A172 (cell line): ENCODE data around the gene CRHR2. TPM values are rescaled to one million over a fixed set of nuclear protein-coding genes. Genes with fewer than 3 reads are reported as not detected.

Source experiments
- DNase-seq: peaks from one replicate; pipeline ENCODE4 v3.0.0-alpha.2; 2015; ENCODE audit warnings: low spot score
- total RNA-seq: library from RNA; depleted of rRNA; stranded (reverse); fragments of >200 nt; shearing (Covaris generic); gene quantifications from 2 replicates; pipeline ENCODE4 v1.2.3, GENCODE V29; 2014

The CRHR2 gene
- total RNA-seq, 1 experiment from 2014 or later = not detected

GRCh38 chr7:30681815-30682211, 443 bp downstream of the CRHR2 start:
- DNase-seq = no peak

DNA sequence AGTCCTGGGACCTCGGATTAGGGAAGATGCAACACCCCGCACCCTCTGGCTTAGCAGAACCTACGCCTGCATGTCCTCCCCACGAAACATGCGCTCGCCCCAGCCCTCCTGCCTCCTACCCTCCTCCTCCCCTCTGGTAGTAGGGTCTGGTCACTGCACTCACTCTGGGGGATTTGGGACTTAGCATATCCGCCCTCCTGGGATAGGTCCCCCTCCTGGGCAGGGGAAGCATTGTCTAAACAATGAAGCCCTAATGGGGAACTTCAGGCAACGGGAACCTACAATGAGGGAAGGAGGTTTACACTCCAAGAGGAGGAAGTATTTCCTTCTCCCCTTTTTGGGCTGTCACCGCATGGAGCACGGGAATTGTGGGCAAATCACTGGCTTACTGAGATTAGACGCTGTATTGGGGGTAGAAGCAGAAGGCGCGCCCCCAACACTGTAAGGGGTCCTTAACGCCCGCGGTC, 892 bp downstream of the CRHR2 start:
- DNase-seq = no peak

DNA sequence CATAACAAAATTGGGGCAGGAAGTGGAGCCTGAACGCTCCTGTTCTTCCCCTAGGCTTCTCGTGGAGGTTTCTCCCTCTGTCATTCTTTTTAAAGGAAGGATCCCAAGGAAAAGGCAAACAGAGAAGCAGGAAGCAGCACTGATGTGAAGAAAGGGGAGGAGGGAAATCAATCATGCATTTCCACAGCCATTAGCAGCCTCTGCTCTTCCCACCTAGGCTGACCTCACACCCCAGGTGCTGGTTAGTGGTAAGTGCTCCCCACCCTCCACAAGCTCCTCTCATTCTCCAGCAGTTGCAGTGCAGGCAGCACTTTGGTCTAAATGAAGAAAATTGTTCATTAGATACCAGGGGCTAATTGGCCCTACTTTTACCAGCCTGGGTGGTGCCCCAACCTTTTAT, 2.6 kb downstream of the CRHR2 start:
- no peak for DNase-seq

DNA sequence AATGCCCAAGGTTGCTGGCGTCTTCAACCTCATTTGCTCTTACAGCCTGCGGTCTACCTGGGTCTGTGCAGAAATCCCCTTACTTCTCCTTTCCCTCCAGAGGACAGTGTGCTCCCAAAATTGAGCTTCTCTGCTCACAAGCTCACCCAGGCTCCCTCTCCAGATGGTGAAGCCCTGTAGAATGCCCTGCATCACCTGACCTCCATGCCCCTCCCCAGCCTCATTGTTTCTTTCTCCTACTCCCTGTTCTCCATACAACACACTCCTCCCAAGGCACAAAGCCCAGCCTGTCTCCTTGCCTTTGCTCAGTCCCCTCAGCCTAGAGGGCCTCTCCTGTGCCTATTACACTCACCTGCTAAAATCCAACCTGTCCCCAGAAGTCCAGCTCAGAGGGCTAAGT, 3.5 kb downstream of the CRHR2 start:
- DNase-seq = no peak

DNA sequence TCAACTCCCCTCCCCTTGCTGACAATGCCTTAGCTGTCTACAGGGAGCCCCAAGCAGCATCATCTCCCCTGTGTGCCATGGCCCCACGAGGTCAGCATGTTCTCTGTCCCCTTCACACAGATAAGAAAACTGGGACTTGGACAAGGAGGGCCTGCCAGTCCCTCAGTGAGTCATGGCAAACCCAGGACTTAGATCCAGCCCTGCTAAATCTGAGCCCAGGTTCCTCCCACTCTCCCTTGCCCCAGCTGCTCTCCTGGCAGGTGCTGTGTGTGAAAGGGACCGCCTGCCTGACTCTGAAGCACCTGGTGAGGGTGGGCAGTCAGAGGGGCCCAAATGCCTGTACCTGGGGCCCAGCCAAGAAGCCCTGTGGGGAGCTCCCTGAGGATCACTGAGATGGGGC, 7.4 kb downstream of the CRHR2 start:
- no peak for DNase-seq

GRCh38 chr7:30674420-30674819, 7.8 kb downstream of the CRHR2 start:
- DNase-seq = no peak

GRCh38 chr7:30671793-30672465, 10.3 kb downstream of the CRHR2 start:
- DNase-seq = peak; percentile 86

- DNase-seq = no peak
Observed at GRCh38 chr7:30668102-30668501, 14.2 kb downstream of the CRHR2 start.

GRCh38 chr7:30667172-30667571, 15.1 kb downstream of the CRHR2 start:
- DNase-seq = no peak

- no peak for DNase-seq
Observed at GRCh38 chr7:30665449-30665848, 16.8 kb downstream of the CRHR2 start.

- DNase-seq = no peak
Observed at GRCh38 chr7:30665043-30665442, 17.2 kb downstream of the CRHR2 start.

DNA sequence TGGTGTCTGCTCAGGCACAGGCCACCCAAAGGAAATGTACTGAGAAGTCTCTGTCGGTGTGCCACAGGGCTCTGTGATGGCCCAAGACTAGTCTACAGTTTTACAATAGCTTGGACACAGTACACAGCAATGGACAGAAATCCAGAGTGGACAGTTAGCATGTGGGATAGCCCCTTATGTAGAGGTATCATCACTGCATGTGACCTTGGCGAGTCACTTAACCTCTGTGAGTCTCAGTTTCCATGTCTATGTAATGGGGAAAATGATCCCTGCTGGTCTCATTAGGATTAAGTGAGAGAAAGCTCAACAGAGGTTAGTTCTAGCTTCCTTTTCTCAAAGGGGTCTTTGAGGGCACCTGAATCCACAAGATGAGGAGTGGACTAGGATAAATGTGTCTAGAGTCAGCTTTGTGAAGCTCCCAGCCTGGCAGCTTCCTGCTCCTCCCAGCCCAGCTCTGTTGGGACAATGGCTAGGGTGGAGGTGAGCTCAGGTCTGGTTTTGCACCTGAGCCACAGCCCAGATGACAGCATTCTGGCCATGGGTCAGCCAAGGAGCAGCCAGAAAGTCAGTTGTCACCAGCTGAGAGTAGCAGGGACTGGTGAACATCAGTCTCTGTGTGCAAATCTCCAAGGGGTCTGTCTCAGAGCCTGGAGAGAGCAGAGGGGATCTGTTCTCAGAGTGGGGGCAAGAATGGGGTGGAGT, 17.9 kb downstream of the CRHR2 start:
- no peak for DNase-seq

DNA sequence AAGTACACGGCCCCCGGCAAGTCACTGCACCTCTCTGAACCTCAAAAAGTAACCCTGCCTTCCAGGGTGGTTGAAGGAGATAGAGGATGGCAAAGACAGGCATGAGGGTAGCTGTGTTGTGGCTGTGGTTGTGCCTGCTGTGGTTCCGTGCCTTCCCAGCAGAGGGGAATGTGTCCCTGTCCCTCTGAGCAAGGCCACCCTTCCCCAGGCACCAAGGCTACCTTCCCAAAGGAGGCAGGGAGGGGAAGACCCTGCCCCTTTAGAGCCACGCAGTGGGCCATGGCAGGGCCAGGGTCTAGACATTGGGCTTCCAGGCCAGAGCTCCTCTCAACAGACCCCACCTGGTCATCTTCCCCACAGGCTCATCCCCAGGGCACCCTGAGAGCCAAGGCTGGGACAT, 18.8 kb downstream of the CRHR2 start:
- DNase-seq = no peak

DNA sequence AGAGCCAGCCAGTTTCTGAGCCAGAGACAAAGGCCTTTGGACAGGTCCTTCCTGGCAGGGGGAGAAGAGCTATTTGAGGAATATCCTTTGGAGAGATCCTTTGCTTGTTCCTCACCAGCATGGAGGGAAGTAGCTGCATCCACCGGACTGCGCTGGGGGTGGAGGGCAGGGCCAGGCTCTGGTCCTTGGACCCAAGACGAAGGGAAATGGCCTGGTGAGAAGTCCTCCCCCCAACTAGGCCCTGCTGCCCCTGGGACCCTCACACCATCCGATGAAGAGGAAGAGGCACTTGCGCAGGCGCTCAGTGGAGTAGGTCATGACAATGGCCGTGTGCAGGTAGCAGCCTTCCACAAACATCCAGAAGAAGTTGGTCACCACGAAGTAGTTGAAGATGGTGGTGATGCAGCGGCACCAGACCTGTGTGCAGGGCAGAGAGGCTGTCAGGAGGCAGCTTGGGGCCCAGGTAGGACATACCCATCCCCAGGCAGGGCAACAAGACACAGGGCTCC, 19.8 kb downstream of the CRHR2 start:
- no peak for DNase-seq

DNA sequence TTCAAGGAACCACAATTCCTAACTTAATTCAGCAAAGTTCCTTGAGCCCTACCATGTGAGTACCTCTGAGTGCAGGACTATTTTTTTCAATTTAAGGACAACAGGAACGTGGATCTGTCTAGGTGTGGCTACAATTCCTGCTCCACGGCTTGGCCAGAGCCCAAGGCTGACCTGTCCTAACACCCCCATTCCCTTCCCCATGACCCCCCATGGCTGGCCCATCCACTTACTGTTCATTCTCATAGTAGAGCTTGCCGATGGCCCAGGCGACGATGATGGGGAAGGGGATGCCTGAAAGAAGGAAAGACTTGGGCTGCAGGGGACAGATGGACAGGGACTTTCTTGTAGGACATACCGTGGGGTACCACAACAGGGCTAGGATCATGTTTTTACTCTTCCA, 20.3 kb downstream of the CRHR2 start:
- no peak for DNase-seq

DNA sequence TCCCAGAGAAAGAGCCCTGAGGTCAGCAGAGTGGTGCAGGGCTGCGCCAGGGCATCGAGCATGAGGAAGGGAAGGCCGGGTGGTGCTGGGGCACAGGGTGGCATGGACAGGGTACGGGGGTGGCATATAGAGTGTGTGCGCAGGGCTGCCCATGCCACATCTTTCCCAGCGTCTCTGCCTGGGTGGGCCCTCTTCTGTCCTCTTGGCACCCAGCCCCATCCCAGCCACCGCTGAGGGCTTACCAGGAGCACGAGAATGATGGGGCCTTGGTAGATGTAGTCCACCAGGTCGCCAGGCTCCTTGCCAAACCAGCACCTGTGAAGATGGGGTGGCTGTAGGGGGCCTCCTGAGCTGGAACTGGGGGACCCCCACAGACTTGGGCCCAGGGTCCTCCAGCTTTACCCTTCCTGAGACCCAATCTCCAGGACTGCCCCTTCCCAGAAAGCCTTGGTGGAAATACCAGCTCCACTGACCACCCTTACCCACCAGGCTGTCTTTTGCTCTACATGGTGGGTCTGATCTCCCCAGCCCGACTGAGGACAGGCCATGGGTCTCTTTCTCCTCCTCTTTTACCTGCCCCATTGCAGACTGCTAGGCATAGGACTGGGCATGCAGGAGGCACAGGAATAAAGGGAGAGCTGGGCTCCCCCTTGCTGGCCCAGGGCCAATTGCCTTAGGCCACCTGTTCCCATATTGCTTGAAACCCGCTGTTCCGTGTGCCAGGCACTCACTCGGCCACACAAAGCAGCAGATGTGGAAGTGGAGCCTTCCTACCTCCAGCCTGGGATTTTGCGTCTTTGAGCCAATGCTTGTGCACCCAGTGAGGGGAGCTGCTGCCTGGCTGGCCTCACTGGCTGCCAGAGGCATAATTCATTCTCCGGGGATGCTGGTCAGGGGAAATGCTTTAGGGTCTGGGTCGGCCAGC, 21.7 kb downstream of the CRHR2 start:
- DNase-seq = no peak

GRCh38 chr7:30659312-30659711, 22.9 kb downstream of the CRHR2 start:
- DNase-seq = peak; percentile 14

GRCh38 chr7:30658479-30659074, 23.7 kb downstream of the CRHR2 start:
- DNase-seq = no peak

DNA sequence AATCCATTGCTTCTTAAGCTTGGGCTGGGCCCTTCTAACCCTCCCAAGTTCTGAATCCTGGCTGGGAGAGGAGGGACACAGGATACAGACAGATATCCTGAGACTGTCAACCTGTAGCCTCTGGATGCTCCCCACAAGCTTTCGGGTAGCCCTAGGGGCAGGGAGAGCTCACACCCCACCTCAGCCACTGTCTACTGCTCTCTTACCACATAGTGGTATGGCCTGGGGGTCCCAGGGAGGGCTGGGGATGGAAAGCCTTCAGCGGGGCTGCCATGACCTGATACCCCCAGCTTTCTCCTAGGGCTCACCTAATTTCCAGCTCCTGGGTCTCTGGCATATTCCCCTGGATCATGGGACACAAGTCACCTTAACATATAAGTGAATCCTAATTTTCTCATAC, 25.1 kb downstream of the CRHR2 start:
- DNase-seq = no peak

DNA sequence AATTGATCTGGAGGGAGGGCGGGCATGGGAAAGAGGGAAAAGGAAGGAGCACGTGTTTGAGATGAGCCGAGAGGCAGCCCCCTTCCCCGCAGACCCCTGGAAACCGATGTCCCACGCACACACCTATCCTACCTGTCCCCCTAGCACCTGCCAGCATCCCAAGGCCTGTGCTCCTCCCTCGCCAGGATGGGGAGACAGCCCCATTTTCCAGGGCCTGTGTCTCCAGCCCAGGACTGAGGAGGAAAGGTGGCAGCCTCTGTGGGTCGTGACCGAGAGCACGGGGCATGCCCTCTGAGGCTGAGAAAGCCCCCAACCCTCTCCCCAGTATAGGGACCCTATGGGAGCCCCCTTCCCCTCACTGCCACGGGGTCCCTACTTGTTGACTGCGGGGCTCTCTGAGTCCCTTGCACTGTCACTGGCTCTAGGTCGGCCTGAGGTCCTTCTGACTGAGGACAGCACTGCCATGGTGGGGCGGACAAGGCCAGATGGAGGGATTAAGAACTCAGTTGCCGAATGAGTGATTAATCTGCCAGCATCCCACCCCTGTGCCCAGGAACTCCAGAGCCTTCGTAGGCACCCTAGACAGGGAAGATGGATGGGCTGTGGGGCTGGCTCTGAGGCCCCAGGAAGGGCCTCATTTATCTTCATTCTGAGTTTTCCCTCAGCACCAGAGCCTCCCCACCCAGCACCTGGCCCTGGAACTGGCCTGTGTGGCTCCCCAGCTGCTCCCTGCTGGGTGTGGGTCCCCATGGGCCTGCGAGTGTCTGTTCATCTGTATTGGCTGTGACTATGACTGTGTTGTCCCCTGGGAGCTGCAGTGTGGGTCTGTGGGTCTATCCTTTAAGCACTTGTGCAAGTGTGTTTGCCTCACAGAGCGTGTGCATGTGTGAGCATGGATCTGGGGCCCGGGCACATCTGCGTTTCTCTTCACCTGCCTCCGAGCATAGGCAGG, 26.0 kb downstream of the CRHR2 start:
- DNase-seq = no peak
